NCI-H1105 treated with DMSO at 0.1 percent for 48 hours (cell line): ENCODE data around the gene TCHP.
A peak's percentile ranks its signal among the peaks of the same experiment; 100 is the strongest.
"Not testable (repeated sequence)": the region's sequence is repeated elsewhere in the genome, so short reads cannot be mapped to it uniquely, and the experiment has no call there.

Experiments
- DNase-seq: peaks from one replicate; lab custom pipeline; 2025; lab: John Stamatoyannopoulos, UW

TCHP gene

DNA sequence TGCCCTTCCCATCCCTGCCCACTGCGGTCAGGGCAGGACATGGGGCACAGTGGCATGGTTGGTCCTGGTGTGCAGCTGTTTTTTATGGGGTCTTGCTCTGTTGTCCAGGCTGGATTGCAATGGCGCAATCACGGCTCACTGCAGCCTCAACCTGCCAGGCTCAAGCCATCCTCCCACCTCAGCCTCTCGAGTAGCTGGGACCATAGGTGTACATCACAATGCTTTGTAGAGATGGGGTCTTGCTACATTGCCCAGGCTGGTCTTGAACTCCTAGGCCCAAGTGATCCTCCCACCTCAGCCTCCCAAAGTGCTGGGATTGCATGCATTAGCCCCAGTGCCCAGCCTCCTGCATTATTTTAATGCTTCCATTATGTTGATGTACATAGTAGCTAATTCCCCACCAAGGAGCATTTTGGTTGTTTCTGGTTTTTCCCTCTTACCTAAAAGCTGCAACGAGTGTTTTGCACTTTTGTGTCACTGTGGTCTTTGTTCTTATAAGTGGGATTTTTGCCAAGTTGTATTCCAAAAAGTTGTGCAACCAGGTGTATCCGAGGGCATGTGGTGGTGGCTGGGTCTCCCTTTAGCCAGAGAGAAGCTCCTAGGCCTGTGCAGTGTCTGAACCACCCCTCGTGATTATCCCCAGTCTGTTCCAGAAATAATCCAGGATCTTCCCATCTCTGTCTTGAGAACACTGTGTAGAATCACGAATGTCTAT is 10.3 kb downstream of the TCHP start:
- DNase-seq, result no peak

DNA sequence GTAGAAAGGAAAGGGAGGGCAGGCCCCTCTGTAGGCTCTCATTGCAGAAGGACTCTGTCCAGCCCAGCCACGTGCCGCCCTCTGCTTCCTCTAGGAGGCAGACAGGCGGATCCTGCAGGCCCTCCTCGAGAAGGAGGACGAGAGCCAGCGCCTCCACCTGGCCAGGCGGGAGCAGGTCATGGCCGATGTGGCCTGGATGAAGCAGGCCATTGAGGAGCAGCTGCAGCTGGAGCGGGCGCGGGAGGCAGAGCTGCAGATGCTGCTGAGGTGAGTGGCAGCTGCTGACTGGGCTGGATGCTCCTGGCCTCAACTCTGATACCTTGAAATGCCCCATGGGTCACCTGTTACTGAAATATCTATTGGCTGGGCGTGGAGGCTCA is 10.9 kb downstream of the TCHP start:
- DNase-seq, result no peak

- DNase-seq, result no peak
These were observed 12.8 kb downstream of the TCHP start for GRCh38 chr12:109912855-109913321.

DNA sequence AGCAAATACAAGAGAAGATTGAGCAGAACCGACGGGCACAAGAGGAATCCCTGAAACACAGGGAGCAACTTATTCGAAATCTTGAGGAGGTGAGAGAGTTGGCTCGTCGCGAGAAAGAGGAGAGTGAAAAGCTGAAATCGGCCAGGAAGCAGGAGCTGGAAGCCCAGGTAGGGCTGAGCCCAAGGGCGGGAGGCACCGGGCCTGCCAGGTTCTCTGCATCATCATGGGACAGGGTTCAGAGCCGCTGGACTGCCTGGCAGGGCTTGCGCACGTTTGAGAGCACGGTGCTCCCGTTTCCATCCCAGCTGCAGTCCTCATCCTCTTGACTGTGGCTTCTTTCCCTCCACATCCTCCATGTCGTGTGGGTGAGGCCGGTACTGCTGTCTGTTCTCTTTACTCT is 14.4 kb downstream of the TCHP start:
- no peak for DNase-seq

GRCh38 chr12:109915171-109916040 is 15.3 kb downstream of the TCHP start:
- DNase-seq, result no peak

- DNase-seq, result no peak
These were observed 16.0 kb downstream of the TCHP start for GRCh38 chr12:109916045-109916444.

GRCh38 chr12:109919456-109919855 is 19.4 kb downstream of the TCHP start:
- DNase-seq, result no peak

DNA sequence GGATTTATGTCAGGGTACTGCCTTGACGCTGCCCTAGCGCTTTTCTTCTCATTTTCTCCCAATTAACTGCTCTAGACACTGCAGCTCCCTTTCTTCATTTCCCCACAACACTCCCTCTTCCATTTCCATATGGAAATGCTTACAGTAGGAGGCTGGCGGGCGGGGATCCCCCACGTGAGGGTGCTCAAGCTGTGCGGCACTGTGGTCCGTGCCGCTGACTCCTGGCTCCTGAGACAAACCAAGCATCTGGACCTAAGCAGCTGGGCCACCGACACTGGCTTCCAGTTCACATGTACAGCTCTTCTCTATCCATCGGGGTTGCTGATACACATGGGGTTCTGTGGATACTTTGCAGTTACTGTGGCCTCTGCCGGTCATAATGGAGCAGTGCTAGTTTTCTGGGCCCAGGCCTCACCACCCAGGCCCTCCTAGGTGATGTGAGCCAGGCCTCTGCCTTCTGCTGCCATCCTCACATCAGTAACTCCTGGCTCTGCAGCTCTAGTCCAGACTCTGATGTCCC is 20.2 kb downstream of the TCHP start:
- no peak for DNase-seq

GRCh38 chr12:109921982-109922381 is 21.9 kb downstream of the TCHP start:
- DNase-seq, result no peak

DNA sequence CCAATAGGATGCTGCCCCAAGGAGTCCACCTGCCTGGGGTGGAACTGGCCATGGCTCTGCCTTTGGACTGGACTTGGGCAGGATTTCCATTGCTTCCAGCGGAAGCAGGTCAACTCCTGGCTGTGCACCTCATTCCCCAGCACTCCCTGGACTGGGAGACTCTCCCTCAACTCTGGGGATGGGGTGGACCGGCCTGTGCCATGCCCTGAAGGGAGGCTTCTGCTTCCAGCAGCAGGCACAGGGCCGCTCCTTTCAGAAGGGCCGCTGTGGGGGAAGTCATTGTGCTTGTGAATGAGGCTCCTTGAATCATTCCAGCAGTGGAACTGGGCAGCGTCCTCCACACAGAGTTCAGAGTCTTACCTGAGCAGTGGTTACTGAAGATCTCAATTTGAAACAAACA is 23.0 kb downstream of the TCHP start:
- no peak for DNase-seq

DNA sequence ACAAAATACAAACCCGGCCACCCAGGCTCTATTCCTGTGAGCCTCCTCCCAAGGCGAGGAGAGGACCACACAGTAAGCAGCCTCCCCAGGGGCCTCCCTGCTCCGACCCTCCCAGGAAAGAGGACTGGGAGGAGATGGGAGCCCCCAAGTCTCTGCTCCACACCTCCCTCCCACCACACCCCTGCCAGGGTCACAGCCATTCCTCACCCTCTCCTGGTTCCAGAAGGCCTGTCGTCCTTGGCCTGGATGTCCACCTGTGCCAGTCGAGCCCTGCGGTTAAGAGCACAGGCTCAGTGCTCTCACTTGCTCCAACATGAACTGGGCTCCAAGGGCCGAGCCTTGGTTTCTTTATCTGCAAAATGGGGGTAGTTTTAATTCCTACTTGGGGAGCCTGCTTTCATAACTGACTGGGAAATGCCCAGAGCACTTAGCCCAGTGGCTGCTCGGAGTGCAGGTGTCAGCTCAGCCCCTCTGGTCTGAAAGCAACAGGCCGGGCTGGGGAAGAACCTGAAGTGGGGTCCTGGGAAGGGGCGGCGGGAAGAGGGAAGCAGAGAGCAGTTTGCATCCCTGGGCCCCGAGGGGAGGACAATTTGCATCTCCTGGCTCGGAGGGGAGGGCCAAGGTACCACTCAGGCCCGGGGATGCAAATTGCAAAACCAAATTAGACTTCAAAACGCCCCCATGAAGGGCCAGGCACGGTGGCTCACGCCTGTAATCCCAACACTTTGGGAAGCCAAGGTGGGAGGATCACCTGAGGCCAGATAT is 23.6 kb downstream of the TCHP start:
- no peak for DNase-seq

- peak; percentile 10 for DNase-seq
These were observed 25.2 kb downstream of the TCHP start for GRCh38 chr12:109925185-109925840.

DNA sequence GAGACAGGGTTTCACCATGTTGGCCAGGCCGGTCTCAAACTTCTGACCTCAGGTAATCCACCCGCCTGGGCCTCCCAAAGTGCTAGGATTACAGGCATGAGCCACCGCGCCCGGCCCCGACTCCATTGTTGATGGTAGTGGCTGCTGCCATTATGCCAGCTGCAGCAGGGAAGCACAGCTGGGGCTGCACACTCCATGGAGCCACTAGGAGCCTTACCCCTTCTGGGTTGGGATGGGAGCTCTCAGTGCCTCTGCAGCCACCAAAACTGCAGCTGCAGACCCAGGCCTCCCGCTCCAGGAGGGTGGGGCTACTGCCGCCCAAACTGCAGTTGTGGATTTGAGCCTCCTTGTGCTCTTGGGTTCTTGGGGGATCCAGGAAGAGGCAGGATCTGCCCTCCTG is 25.9 kb downstream of the TCHP start:
- no peak for DNase-seq

GRCh38 chr12:109926488-109927210 is 26.6 kb downstream of the TCHP start:
- DNase-seq, result no peak

- DNase-seq, result peak; percentile 30
These were observed 27.5 kb downstream of the TCHP start for GRCh38 chr12:109927622-109928021.

DNA sequence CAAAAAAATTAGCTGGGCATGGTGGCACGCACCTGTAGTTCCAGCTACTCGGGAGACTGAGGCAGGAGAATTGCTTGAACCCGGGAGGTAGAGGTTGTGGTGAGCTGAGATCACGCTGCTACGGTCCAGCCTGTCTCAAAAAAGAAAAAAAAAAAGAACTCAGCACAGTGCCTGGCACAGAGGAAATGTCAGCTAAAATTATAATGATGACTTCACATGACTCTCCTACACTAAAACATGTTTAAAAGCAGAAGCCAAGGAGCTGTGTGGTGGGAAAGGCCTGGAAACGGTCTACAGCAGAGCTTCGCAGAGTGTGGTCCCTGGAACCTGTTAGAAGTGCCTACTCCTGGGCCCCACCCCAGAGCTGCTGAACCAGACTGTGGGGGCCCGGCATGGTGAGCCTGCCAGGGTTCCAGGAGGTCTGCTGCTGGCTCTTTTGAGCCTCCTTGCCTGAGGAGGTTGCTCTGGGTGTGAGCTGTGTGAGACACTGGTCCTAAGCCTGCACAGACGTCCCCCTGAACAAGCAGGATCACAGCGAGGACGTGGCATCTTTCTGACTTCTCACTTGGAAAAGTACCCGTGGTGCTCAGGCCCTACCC is 28.1 kb downstream of the TCHP start:
- no peak for DNase-seq

DNA sequence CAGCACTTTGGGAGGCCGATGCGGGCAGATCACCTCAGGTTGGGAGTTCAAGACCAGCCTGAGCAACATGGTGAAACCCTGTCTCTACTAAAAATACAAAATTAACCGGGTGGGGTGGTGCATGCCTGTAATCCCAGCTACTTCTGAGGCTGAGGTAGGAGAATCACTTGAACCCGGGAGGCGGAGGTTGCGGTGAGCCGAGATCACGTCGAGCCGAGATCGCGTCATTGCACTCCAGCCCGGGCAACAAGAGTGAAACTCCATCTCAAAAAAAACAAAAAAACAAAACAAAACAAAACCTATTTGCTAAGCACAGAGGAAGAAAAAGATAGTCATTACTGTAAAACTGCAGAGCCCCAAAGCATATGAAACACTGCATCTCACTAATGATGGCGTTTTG is 29.3 kb downstream of the TCHP start:
- DNase-seq, result not testable (repeated sequence)

GRCh38 chr12:109930028-109930800 is 30.1 kb downstream of the TCHP start:
- no peak for DNase-seq

GRCh38 chr12:109931143-109931542 is 31.1 kb downstream of the TCHP start:
- DNase-seq, result no peak
